Left kidney (tissue), 8 donors: ENCODE data around the gene TAS2R38. TPM values are rescaled to one million over a fixed set of nuclear protein-coding genes. Genes with fewer than 3 reads are reported as not detected.
"Not testable (repeated sequence)": the region's sequence is repeated elsewhere in the genome, so short reads cannot be mapped to it uniquely, and the experiment has no call there.

ENCODE experiments used
- DNase-seq: peaks from one replicate; pipeline ENCODE4 v3.0.0-alpha.2; 2013
- long read RNA-seq, 8 donors: transcript quantifications; one replicate each; lab custom pipeline, GENCODE V29; 2026
- polyA plus RNA-seq: library from polyadenylated mRNA; unstranded; fragments of 120-200 nt; gene quantifications from one replicate; pipeline ENCODE4 v1.2.1, GENCODE V29; 2013; ENCODE audit not compliant: insufficient read length

TAS2R38 gene
- not detected for polyA plus RNA-seq
- long read RNA-seq, donor 1 = 0 reads
- long read RNA-seq, donor 2 = 0 reads
- long read RNA-seq, donor 3 = 0 reads
- long read RNA-seq, donor 4 = 0 reads
- long read RNA-seq, donor 5 = 0 reads
- long read RNA-seq, donor 6 = 0 reads
- long read RNA-seq, donor 7 = 0 reads
- long read RNA-seq, donor 8 = 0 reads

DNA sequence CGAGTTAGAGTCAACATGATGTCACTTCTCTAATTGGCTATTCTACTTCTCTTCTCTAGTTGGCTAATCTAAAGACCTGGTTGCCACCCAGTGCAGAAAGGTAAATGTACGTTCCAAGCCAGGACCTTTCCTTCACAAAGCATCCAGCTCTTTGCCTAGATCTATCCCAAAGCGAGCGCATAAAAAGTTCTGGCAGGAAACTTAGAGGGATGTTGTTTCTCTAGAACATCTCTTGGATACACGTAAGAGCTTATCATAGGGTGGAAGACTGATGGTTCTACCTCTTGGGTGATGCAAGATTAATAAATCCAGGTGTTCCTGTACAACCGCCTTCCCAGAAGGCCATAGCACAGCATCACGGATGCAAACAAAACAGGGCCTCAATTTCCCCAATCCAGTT lies at the start of gene TAS2R38:
TAS2R38 (minus strand) TSS at position 101 of the 400 bp plus-strand sequence; CDS start at position 17, 84 bp downstream.
- DNase-seq = no peak

DNA sequence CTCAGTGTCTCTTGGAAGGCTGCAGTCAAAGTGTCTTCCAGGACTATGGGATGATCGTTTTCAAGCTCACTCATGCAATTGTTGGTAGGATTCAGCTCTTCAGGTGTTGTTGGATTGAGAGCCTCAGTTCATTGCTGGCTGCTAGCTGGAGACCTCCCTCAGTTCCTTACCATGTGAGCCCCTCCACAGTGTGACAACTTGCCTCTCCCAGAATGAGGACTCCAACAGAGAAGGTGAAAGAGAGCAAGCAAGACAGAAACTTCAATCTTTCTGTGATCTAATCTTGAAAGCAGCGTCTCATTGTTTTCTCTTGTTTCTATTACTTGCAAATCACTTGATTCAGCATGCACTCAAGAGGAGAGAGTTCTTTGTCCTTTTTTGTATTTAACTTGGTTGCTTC lies 44.6 kb upstream of the TAS2R38 start:
- no peak for DNase-seq

DNA sequence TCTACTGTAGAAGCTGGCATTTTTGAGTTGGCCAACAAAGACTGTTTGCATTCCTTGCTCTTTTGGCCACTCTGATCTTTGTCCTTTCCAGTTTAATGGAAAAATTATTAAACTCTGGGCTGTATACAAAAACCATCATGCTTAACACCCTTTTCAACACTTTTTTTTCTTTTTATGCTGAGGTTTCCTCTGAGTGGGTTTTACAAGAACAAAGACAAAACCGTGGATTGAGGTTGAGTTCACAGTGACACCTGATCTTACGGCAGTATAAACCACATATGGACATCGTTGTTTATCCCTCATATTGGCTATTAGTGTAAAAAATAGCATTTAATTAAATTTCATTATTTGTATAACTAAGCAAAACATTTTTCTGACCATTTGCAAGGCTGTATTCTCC lies 43.9 kb upstream of the TAS2R38 start:
- DNase-seq = no peak

- DNase-seq = no peak
Observed at GRCh38 chr7:142012825-142013511, 39.4 kb upstream of the TAS2R38 start.

GRCh38 chr7:142010952-142011548 lies 37.5 kb upstream of the TAS2R38 start:
- DNase-seq = no peak

DNA sequence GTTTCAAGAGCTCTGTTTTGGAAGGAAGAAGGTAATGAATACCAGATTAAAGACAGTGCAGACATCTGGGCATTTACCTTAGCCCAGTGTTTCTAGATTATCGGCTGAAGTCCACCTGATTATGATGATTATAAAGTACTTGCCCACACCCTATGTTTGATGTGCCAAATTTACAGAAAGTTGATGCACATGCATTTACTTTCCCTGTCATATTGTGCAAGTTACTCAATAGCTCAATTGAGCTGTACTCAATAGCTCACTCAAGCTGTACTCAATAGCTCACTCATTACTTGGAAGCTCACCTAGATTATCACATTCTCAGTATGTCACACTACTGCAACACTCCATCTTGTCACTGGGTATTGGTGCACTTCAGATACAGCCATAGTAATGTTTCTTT lies 35.6 kb upstream of the TAS2R38 start:
- no peak for DNase-seq

DNA sequence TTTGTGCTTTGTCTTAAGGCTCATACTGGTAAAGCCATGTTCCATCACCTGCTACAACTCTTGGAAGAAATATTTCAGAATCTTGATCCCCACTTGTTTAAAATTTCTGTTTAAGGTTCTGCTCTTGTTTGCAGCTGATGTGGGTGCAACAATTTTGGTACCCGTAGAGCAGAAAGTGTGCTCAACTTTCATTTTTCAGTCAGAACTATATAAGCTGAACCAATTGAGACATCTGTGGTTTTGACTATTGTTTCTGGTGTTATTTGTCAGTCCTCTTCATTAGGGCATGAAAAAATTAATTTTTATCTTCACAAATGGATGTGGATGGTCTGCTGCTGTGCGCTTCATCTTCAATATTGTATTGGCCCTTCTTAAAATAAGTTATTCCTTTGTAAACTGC lies 33.0 kb upstream of the TAS2R38 start:
- DNase-seq = no peak

DNA sequence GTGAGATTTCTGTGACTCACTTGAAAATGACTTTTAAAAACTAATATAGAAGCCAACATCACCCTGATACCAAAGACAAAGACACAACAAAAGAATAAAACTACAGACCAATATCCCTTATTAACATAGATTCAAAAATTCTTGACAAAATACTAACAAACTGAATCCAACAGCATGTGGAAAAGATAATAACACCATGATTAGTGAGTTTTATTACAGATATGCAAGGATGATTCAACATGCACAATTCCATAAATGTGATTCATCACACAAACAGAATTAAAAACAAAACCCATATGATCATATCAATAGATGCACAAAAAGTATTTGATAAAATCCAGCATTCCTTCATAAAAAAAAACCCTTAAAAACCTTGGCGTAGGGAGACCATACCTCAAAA lies 28.6 kb upstream of the TAS2R38 start:
- DNase-seq = no peak

DNA sequence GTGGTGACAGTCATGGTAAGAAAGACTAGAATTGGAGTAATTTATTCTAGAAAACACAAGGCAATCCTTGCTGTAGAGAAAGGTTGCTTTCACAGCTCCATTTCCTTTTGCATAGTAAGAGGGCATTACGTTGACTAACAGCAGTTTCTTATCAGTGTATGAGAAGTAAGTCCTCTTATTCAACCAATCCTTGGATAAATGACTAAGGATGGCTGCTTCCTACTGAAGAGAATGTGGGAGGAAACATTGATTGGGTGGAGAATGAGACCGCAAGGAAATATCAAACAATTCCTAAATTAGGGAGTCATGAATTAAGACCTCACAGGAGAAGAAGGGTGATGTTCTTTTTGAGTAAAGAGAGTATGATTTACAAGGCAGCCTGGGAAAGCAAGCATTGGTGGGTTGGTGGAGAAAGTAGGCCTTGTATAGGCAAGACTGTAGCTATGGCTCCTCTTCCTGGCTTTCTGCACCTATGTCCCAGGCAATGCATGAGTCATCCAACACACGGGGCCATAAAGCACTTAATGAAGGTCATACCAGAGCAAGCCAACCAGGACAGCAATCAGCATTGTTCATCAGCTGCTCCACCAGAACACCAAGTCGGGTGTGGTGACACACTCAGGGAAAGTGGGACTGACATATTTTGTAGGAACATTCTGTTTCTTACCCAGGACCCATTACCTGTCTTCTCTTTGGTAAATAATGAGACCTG lies 27.7 kb upstream of the TAS2R38 start:
- DNase-seq = no peak

- DNase-seq = no peak
Observed at GRCh38 chr7:142000244-142000643, 26.7 kb upstream of the TAS2R38 start.

- no peak for DNase-seq
Observed at GRCh38 chr7:141999058-141999623, 25.6 kb upstream of the TAS2R38 start.

GRCh38 chr7:141993354-141993753 lies 19.8 kb upstream of the TAS2R38 start:
- no peak for DNase-seq

DNA sequence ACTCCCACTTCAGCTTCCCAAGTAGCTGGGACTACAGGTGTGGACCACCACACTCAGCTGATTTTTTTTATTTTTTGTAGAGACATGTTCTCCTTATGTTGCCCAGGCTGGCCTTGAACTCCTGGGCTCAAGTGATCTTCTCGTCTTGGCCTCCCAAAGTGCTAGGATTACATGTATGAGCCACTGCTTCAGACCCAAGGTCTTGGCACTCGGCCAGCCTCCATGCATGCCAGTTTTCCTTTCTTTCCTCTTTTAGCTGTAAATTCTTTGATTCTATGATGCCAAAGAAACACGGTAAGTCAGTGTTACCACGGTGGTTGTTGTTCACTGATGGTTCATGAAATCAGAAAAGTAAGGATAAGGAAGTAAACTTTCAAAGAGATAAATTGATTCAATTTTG lies 19.1 kb upstream of the TAS2R38 start:
- DNase-seq = no peak

DNA sequence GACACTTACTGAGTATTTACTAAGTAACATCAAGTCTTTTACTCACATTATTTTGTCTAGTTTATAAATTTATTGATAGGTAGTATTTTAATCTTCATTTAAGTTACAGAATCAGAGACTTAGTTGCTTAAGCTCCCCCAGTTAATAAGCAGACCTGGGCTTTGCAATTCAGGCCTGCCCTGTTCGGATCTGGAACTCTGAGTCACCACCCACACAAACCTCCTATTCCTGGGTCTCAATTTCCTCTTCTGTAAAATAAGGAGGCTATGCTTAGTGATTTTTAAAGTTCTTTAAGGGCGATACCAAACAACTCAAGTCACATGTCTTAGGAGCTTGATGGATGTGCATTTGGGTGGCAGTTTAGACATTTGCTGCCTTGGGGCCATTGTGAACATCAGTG lies 18.6 kb upstream of the TAS2R38 start:
- DNase-seq = no peak

DNA sequence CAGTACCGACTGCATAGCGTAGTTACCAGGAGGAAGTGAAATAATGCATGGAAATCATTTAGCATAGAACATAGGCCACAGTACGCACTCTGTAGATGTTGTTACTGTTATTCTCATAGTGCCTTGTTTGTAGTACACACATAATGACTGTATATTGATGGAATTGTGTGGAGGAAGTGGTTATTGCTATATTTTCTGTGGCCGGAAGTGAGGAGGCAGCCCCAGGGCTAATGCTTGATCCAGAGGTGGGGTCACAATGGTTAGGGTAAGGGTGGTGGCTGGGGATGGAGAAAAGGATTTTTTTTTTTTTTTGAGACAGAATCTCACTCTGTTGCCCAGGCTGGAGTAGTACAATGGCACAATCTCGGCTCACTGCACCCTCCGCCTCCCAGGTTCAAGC lies 17.6 kb upstream of the TAS2R38 start:
- no peak for DNase-seq

- no peak for DNase-seq
Observed at GRCh38 chr7:141990011-141990725, 16.6 kb upstream of the TAS2R38 start.

DNA sequence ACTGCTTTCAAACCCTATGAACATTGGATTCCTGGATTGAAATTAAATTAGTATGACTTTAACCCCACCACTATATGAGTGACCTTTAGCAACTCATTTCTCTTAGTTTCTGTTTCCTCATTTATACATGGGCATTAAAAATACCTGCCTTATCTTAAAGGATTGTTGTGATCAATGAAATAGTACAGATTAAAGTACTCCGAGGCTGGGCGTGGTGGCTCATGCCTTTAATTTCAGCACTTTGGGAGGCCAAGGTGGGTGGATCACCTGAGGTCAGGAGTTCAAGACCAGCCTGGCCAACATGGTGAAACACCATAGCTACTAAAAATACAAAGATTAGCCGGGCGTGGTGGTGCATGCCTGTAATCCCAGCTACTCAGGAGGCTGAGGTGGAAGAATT lies 14.2 kb upstream of the TAS2R38 start:
- not testable (repeated sequence) for DNase-seq

DNA sequence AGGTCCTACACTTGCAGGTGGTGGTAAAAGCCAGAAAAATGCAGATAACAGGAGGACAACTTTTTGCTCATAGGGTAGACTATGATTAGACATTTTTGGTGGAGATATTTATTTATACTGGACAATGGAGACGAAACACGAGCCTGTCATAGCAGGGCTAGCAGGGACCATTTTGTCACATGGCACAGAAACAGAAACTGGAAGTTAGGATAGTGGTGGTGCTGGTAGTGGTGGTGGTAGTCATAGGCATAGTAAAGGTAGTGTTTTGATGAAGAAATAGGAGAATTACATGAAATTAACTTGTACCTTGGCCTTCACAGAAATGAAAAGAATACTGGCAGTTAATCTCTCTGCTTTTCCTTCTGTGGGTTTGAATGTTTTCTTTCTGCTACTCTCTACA lies 13.3 kb upstream of the TAS2R38 start:
- no peak for DNase-seq

GRCh38 chr7:141985926-141986325 lies 12.4 kb upstream of the TAS2R38 start:
- DNase-seq = not testable (repeated sequence)

DNA sequence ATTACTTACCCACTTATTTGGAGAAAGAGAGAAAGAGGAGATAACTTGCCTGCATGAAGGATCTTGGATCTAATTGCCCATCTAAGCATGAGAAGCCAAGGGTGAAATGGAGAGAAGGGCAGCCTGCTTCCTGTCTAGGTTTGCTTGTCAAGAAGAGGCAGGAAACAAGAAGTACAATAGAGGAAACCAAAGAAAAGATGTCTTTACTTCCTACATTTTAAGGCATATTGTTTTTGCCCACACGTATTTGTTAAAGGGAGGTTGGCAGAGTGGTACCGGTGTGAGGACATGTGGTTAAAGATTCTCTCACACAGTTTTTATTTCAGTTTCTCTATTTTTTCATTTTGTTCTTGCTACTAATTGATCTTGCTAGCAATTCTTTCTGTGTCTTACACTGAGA lies 6.0 kb upstream of the TAS2R38 start:
- no peak for DNase-seq

GRCh38 chr7:141978351-141978750 lies 4.8 kb upstream of the TAS2R38 start:
- DNase-seq = no peak
